NCI-H460 (cell line): Measurements from ENCODE around the gene EEF1A2. TPM values are rescaled to one million over a fixed set of nuclear protein-coding genes. Genes with fewer than 3 reads are reported as not detected.
A peak's percentile ranks its signal among the peaks of the same experiment; 100 is the strongest.

Source experiments
- DNase-seq: peaks from one replicate; pipeline ENCODE4 v3.0.0-alpha.2; 2016; ENCODE audit warnings: low read depth; ENCODE audit errors: extremely low read depth
- total RNA-seq: library from RNA; depleted of rRNA; stranded (reverse); fragments of >200 nt; shearing (Covaris generic); gene quantifications from 2 replicates; pipeline ENCODE4 v1.2.3, GENCODE V29; 2014

EEF1A2 gene
- total RNA-seq, 1 experiment from 2014 or later = 224 TPM

- peak; percentile 96 for DNase-seq
Observed at GRCh38 chr20:63537525-63538203, 38.8 kb upstream of the EEF1A2 start.

GRCh38 chr20:63536997-63537524 is 38.2 kb upstream of the EEF1A2 start, which contains the start of gene PTK6:
Gene PTK6 (minus strand): TSS chr20:63537376. CDS start chr20:63537314, 62 bp downstream.
- DNase-seq = peak; percentile 60

- peak; percentile 34 for DNase-seq
Observed at GRCh38 chr20:63536241-63536977, 37.5 kb upstream of the EEF1A2 start.

- DNase-seq = no peak
Observed at GRCh38 chr20:63534831-63535651, 36.2 kb upstream of the EEF1A2 start.

GRCh38 chr20:63534427-63534830 is 35.5 kb upstream of the EEF1A2 start:
- no peak for DNase-seq

- DNase-seq = no peak
Observed at GRCh38 chr20:63533871-63534393, 35.0 kb upstream of the EEF1A2 start.

GRCh38 chr20:63533388-63533787 is 34.5 kb upstream of the EEF1A2 start:
- DNase-seq = no peak

- DNase-seq = no peak
Observed at GRCh38 chr20:63532449-63532971, 33.6 kb upstream of the EEF1A2 start.

GRCh38 chr20:63531686-63532448 is 33.0 kb upstream of the EEF1A2 start:
- no peak for DNase-seq

GRCh38 chr20:63530788-63531160 is 31.9 kb upstream of the EEF1A2 start:
- no peak for DNase-seq

GRCh38 chr20:63529861-63530787 is 31.2 kb upstream of the EEF1A2 start:
- no peak for DNase-seq

GRCh38 chr20:63529180-63529860 is 30.4 kb upstream of the EEF1A2 start:
- no peak for DNase-seq

- no peak for DNase-seq
Observed at GRCh38 chr20:63527184-63527583, 28.3 kb upstream of the EEF1A2 start.

- DNase-seq = no peak
Observed at GRCh38 chr20:63525971-63526370, 27.1 kb upstream of the EEF1A2 start.

- DNase-seq = no peak
Observed at GRCh38 chr20:63525185-63525584, 26.3 kb upstream of the EEF1A2 start.

- DNase-seq = no peak
Observed at GRCh38 chr20:63522981-63523611, 24.2 kb upstream of the EEF1A2 start.

GRCh38 chr20:63522091-63522868 is 23.4 kb upstream of the EEF1A2 start:
- no peak for DNase-seq
